HepG2 (cell line): Measurements from ENCODE around the gene ATP4A. TPM values are rescaled to one million over a fixed set of nuclear protein-coding genes. Genes with fewer than 3 reads are reported as not detected.

Source experiments
- ARID4A ChIP-seq: sonication (generic); formaldehyde crosslinking; IDR thresholded peaks from 2 replicates; pipeline ENCODE4 v1.5.0; 2020; ENCODE audit warnings: mild to moderate bottlenecking, missing genetic modification reagents, borderline replicate concordance
- DNMT1 ChIP-seq: sonication (generic); formaldehyde crosslinking; IDR thresholded peaks from 2 replicates; pipeline ENCODE4 v1.5.1; 2020; ENCODE audit warnings: mild to moderate bottlenecking, missing genetic modification reagents
- FOXK1 ChIP-seq: sonication (generic); formaldehyde crosslinking; IDR thresholded peaks from 2 replicates; pipeline ENCODE4 v1.4.0; 2020; ENCODE audit warnings: low read depth, missing genetic modification reagents, borderline replicate concordance
- KLF12 ChIP-seq: sonication (generic); formaldehyde crosslinking; IDR thresholded peaks from 2 replicates; pipeline ENCODE4 v1.4.0; 2020; ENCODE audit warnings: missing genetic modification reagents, borderline replicate concordance
- TBX2 ChIP-seq: sonication (generic); formaldehyde crosslinking; IDR thresholded peaks from 2 replicates; pipeline ENCODE4 v1.5.0; 2020; ENCODE audit warnings: missing genetic modification reagents, mild to moderate bottlenecking, borderline replicate concordance
- TERF1 ChIP-seq: sonication (generic); formaldehyde crosslinking; IDR thresholded peaks from 2 replicates; pipeline ENCODE4 v1.8.0; 2022; ENCODE audit warnings: mild to moderate bottlenecking, missing genetic modification reagents, moderate library complexity
- ZBTB40 ChIP-seq, 2 experiments: fragments of 450-650 bp in 1 of 2; sonication (generic) in 1 of 2; formaldehyde crosslinking in 1 of 2; IDR thresholded peaks; 2 replicates each; pipeline versions ENCODE4 v1.6.1 to v1.8.0; 2016 to 2022; ENCODE audit warnings: antibody characterized with exemption in 1 of 2, mild to moderate bottlenecking in 1 of 2, missing genetic modification reagents in 1 of 2
- ZFY ChIP-seq: sonication (generic); formaldehyde crosslinking; IDR thresholded peaks from 2 replicates; pipeline ENCODE4 v1.4.0; 2020; ENCODE audit warnings: missing genetic modification reagents
- ZNF275 ChIP-seq: sonication (generic); formaldehyde crosslinking; IDR thresholded peaks from 2 replicates; pipeline ENCODE4 v1.8.0; 2022; ENCODE audit warnings: missing genetic modification reagents, mild to moderate bottlenecking, inconsistent platforms, borderline replicate concordance
- ZNF773 ChIP-seq: sonication (generic); formaldehyde crosslinking; IDR thresholded peaks from 2 replicates; pipeline ENCODE4 v1.4.0; 2020; ENCODE audit warnings: missing genetic modification reagents, borderline replicate concordance
- ZNF781 ChIP-seq: sonication (generic); formaldehyde crosslinking; IDR thresholded peaks from 2 replicates; pipeline ENCODE4 v1.5.1; 2020; ENCODE audit warnings: borderline replicate concordance, mild to moderate bottlenecking, missing genetic modification reagents; ENCODE audit errors: not compliant biosample characterization
- polyA plus RNA-seq, 8 experiments: library from polyadenylated mRNA; depleted of rRNA in 3 of 8; stranded (reverse) in 7 of 8; unstranded in 1 of 8; fragments of >200 nt; fragmentation: Illumina TruSeq in 4 of 8; extraction: Trizol in 4 of 8; gene quantifications; 2 replicates each; pipeline versions ENCODE4 v1.2.1 to v1.2.3, GENCODE V29; 2011 to 2016; ENCODE audit warnings: low read depth in 4 of 8, missing spikeins in 1 of 8, mixed read lengths in 1 of 8; ENCODE audit not compliant: insufficient read depth in 1 of 8
- total RNA-seq, 5 experiments: library from RNA; depleted of rRNA; stranded (reverse); fragments of >200 nt; fragmentation: Illumina TruSeq; extraction: Trizol; gene quantifications; 2 replicates each; pipeline ENCODE4 v1.2.3, GENCODE V29; 2016; ENCODE audit warnings: low read depth in 1 of 5

The ATP4A gene
- total and polyA plus RNA-seq, 2 of the 13 experiments (the other 11 are each of a cell fraction or from before 2014, with no cell fraction given): 0.08 to 0.11 TPM

- TF ChIP-seq ARID4A (CRISPR knock-in tag) (peak; percentile 38; the same call in 1 of the 2 replicates), FOXK1 (CRISPR knock-in tag) (no peak), TERF1 (CRISPR knock-in tag) (no peak), KLF12 (CRISPR knock-in tag) (0 out of 2 replicates have a peak, but pooled peaks have one; percentile 56), ZFY (CRISPR knock-in tag) (peak; percentile 36; the same call in 1 of the 2 replicates), ZNF773 (CRISPR knock-in tag) (no peak), DNMT1 (CRISPR knock-in tag) (no peak), TBX2 (no peak), ZNF275 (CRISPR knock-in tag) (no peak), ZBTB40 (IDR thresholded peaks at IDR 0.05) (no peak), ZBTB40 (CRISPR knock-in tag; IDR thresholded peaks at IDR 0.05) (no peak), ZNF781 (CRISPR knock-in tag) (no peak)
Observed at GRCh38 chr19:35509018-35509652, 54.3 kb downstream of the ATP4A start (continued).
